Transverse colon (tissue), 4 donors: ENCODE measurements around the gene SELENOO.

Source experiments
- CTCF ChIP-seq, 5 experiments: fragments of 200-600 bp in 3 of 5; fragments of 450-650 bp in 2 of 5; sonication (generic) in 3 of 5; IDR thresholded peaks; 1 replicate in 2 of 5; 2 replicates in 3 of 5; pipeline ENCODE4 v1.5.1; 2016 to 2017; ENCODE audit warnings: antibody characterized with exemption in 5 of 5, inconsistent platforms in 3 of 5, mild to moderate bottlenecking in 2 of 5, moderate library complexity in 1 of 5
- POLR2AphosphoS5 ChIP-seq, 3 donors: sonication (generic); formaldehyde crosslinking; IDR thresholded peaks; one replicate each; pipeline ENCODE4 v1.6.1; 2016; ENCODE audit warnings: antibody characterized with exemption in 3 of 3

- no peak for TF ChIP-seq POLR2AphosphoS5 (IDR thresholded peaks at IDR 0.05)
- no peak for TF ChIP-seq CTCF (IDR thresholded peaks at IDR 0.05)
These were observed 55.5 kb downstream of the SELENOO start for GRCh38 chr22:50256258-50256862.
